Measurements from ENCODE around the gene ZNF689.

The ZNF689 gene

GRCh38 chr16:30609926-30610839 is at the start of gene ZNF689:
Gene ZNF689, minus strand, starts transcription at chr16:30610389. Its CDS starts 348 bp downstream, at chr16:30610041.
- in situ Hi-C loops (cut with MboI; ENCODE audit: low sequenced_read_pairs), result loop anchor here (10.0 kb wide), 1 partner anchor 175 kb away; the partner anchor contains the start of gene DCTPP1

GRCh38 chr16:30658731-30659506 is 48.7 kb upstream of the ZNF689 start:
- in situ Hi-C loops (cut with MboI; ENCODE audit: low sequenced_read_pairs), result no loop called here

GRCh38 chr16:30657866-30658730 is 47.9 kb upstream of the ZNF689 start, which contains the start of gene FBRS:
Gene FBRS, plus strand, starts transcription at chr16:30658431. Its CDS starts 1,088 bp downstream, at chr16:30659519.
- in situ Hi-C loops (cut with MboI; ENCODE audit: low sequenced_read_pairs), result no loop called here

GRCh38 chr16:30656974-30657865 is 47.0 kb upstream of the ZNF689 start:
- in situ Hi-C loops (cut with MboI; ENCODE audit: low sequenced_read_pairs), result no loop called here

- in situ Hi-C loops (cut with MboI; ENCODE audit: low sequenced_read_pairs), result no loop called here
These were observed 46.2 kb upstream of the ZNF689 start for GRCh38 chr16:30656388-30656787.

GRCh38 chr16:30655815-30656347 is 45.7 kb upstream of the ZNF689 start:
- in situ Hi-C loops (cut with MboI; ENCODE audit: low sequenced_read_pairs), result no loop called here

- in situ Hi-C loops (cut with MboI; ENCODE audit: low sequenced_read_pairs), result no loop called here
These were observed 44.7 kb upstream of the ZNF689 start for GRCh38 chr16:30654856-30655255.

- in situ Hi-C loops (cut with MboI; ENCODE audit: low sequenced_read_pairs), result no loop called here
These were observed 42.5 kb upstream of the ZNF689 start for GRCh38 chr16:30652718-30653117.

GRCh38 chr16:30652005-30652296 is 41.8 kb upstream of the ZNF689 start:
- in situ Hi-C loops (cut with MboI; ENCODE audit: low sequenced_read_pairs), result no loop called here

GRCh38 chr16:30651124-30652004 is 41.2 kb upstream of the ZNF689 start:
- in situ Hi-C loops (cut with MboI; ENCODE audit: low sequenced_read_pairs), result no loop called here

GRCh38 chr16:30650369-30651123 is 40.4 kb upstream of the ZNF689 start, which contains the start of gene PRR14:
Gene PRR14, plus strand, starts transcription at chr16:30650960. Its CDS starts 686 bp downstream, at chr16:30651646.
- in situ Hi-C loops (cut with MboI; ENCODE audit: low sequenced_read_pairs), result no loop called here

- in situ Hi-C loops (cut with MboI; ENCODE audit: low sequenced_read_pairs), result no loop called here
These were observed 39.7 kb upstream of the ZNF689 start for GRCh38 chr16:30649725-30650368.

GRCh38 chr16:30647274-30647571 is 37.0 kb upstream of the ZNF689 start:
- in situ Hi-C loops (cut with MboI; ENCODE audit: low sequenced_read_pairs), result no loop called here

- in situ Hi-C loops (cut with MboI; ENCODE audit: low sequenced_read_pairs), result no loop called here
These were observed 35.5 kb upstream of the ZNF689 start for GRCh38 chr16:30645727-30646126.

- in situ Hi-C loops (cut with MboI; ENCODE audit: low sequenced_read_pairs), result no loop called here
These were observed 34.2 kb upstream of the ZNF689 start for GRCh38 chr16:30644334-30644830.

- in situ Hi-C loops (cut with MboI; ENCODE audit: low sequenced_read_pairs), result no loop called here
These were observed 31.3 kb upstream of the ZNF689 start for GRCh38 chr16:30641378-30641982.

- in situ Hi-C loops (cut with MboI; ENCODE audit: low sequenced_read_pairs), result loop anchor here (10.0 kb wide), 1 partner anchor 523 kb away; the partner anchor contains the start of gene GDPD3
These were observed 27.8 kb upstream of the ZNF689 start for GRCh38 chr16:30637944-30638343.

Measured in HL-60/S4 (cell line).